Suppressor macrophage treated with lipopolysaccharide for 1 hour (primary cell): ENCODE data around the gene DPAGT1.
"Not testable (repeated sequence)": the region's sequence is repeated elsewhere in the genome, so short reads cannot be mapped to it uniquely, and the experiment has no call there.

Experiments
- DNase-seq, 3 donors: peaks; one replicate each; pipeline ENCODE4 v3.0.0-alpha.2; 2020 to 2022

Gene DPAGT1

GRCh38 chr11:119101759-119102423 lies at the start of gene DPAGT1:
DPAGT1 (minus strand) TSS chr11:119101853; CDS start chr11:119101655, 198 bp downstream.
- peak; percentile 92 to 94 (median 94) for DNase-seq

- DNase-seq, result no peak
Measured at GRCh38 chr11:119149786-119150275, 48.2 kb upstream of the DPAGT1 start.

- peak in 2 of 3 donors; percentile 27 to 48 for DNase-seq
Measured at GRCh38 chr11:119149018-119149785, 47.5 kb upstream of the DPAGT1 start, which contains the start of gene ABCG4. ABCG4 (plus strand) TSS chr11:119149052; CDS start chr11:119149966, 914 bp downstream.

GRCh38 chr11:119148720-119149017 lies 47.0 kb upstream of the DPAGT1 start:
- DNase-seq, result no peak

GRCh38 chr11:119147604-119148333 lies 46.1 kb upstream of the DPAGT1 start:
- DNase-seq, result no peak

- no peak for DNase-seq
Measured at GRCh38 chr11:119145551-119145950, 43.9 kb upstream of the DPAGT1 start.

- peak; percentile 72 to 82 (median 79) for DNase-seq
Measured at GRCh38 chr11:119144825-119145486, 43.3 kb upstream of the DPAGT1 start.

GRCh38 chr11:119139276-119139675 lies 37.6 kb upstream of the DPAGT1 start:
- DNase-seq, result not testable (repeated sequence)

- peak; percentile 60 to 69 (median 64) for DNase-seq
Measured at GRCh38 chr11:119134389-119134978, 32.8 kb upstream of the DPAGT1 start.

GRCh38 chr11:119130662-119131061 lies 29.0 kb upstream of the DPAGT1 start:
- DNase-seq, result no peak

- no peak for DNase-seq
Measured at GRCh38 chr11:119126675-119127268, 25.1 kb upstream of the DPAGT1 start.

GRCh38 chr11:119125821-119126220 lies 24.2 kb upstream of the DPAGT1 start:
- no peak for DNase-seq

- DNase-seq, result peak in 2 of 3 donors; percentile 44 to 68
Measured at GRCh38 chr11:119121811-119122124, 20.1 kb upstream of the DPAGT1 start.

GRCh38 chr11:119121008-119121810 lies 19.6 kb upstream of the DPAGT1 start, which contains the start of gene HINFP:
HINFP (plus strand) TSS chr11:119121580; CDS start chr11:119126945, 5,365 bp downstream.
- peak; percentile 99 for DNase-seq

GRCh38 chr11:119120639-119121007 lies 19.0 kb upstream of the DPAGT1 start:
- no peak for DNase-seq

- no peak for DNase-seq
Measured at GRCh38 chr11:119118946-119119345, 17.3 kb upstream of the DPAGT1 start.

GRCh38 chr11:119118227-119118626 lies 16.6 kb upstream of the DPAGT1 start:
- DNase-seq, result no peak

GRCh38 chr11:119117004-119117706 lies 15.5 kb upstream of the DPAGT1 start:
- peak in 1 of 3 donors; percentile 25 for DNase-seq

GRCh38 chr11:119116601-119117000 lies 14.9 kb upstream of the DPAGT1 start:
- DNase-seq, result no peak

- DNase-seq, result peak in 1 of 3 donors; percentile 12
Measured at GRCh38 chr11:119116235-119116594, 14.6 kb upstream of the DPAGT1 start.
